Measurements from ENCODE around the gene FOXN4.

DNA sequence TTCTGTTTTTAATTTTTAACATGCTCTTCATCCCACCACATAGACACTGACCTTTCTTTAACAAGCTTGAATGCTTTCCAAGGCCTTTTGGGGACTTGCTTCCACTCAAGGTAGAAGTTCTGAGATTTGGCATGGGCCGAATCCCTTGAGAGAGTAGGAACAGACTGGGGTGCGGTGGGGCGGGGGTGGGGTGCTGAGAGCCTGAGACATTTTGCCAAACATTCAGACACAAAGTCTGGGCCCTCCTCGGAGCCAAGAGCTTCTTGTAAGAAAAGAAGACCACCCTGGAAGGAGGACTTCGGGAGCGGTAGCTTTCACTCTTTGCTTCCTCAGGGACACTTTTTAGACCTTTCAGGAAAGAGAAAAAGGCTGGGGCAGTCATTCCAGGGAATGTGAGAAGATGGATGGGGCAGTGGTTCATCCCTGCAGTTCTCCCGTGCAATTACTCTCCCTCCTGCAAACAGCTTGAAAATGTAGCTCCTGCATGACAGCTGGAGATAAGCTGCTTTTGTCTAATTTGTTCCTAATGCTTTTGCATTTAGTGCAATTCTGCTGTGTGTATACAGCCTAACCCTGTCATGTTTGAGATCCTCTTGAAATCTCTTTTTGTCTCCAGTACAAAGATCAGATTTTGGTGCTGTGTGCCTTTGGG, 22.3 kb upstream of the FOXN4 start:
- TF ChIP-seq EP300 (IDR thresholded peaks at IDR 0.05), result no peak
- TF ChIP-seq, protein P1, sequence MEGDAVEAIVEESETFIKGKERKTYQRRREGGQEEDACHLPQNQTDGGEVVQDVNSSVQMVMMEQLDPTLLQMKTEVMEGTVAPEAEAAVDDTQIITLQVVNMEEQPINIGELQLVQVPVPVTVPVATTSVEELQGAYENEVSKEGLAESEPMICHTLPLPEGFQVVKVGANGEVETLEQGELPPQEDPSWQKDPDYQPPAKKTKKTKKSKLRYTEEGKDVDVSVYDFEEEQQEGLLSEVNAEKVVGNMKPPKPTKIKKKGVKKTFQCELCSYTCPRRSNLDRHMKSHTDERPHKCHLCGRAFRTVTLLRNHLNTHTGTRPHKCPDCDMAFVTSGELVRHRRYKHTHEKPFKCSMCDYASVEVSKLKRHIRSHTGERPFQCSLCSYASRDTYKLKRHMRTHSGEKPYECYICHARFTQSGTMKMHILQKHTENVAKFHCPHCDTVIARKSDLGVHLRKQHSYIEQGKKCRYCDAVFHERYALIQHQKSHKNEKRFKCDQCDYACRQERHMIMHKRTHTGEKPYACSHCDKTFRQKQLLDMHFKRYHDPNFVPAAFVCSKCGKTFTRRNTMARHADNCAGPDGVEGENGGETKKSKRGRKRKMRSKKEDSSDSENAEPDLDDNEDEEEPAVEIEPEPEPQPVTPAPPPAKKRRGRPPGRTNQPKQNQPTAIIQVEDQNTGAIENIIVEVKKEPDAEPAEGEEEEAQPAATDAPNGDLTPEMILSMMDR (IDR thresholded peaks at IDR 0.05), result no peak
- TF ChIP-seq POLR2A (IDR thresholded peaks at IDR 0.05), result no peak

All from suprapubic skin (tissue), 3 donors.